K562 (cell line): ENCODE data around the gene PSMB2. TPM values are rescaled to one million over a fixed set of nuclear protein-coding genes. Genes with fewer than 3 reads are reported as not detected.

Experiments used
- DMBX1 ChIP-seq: fragments of 250-450 bp; sonication (Bioruptor Pico); IDR thresholded peaks from 2 replicates; pipeline ENCODE4 v1.8.0; 2022; ENCODE audit warnings: inconsistent platforms, mild to moderate bottlenecking, moderate library complexity, borderline replicate concordance
- ESRRB ChIP-seq: fragments of 250-450 bp; sonication (Bioruptor Pico); IDR thresholded peaks from 2 replicates; pipeline ENCODE4 v1.5.0; 2020; ENCODE audit warnings: mild to moderate bottlenecking, moderate library complexity, borderline replicate concordance
- HCFC1 ChIP-seq: IDR thresholded peaks from 2 replicates; pipeline ENCODE4 v1.6.1; 2012; ENCODE audit warnings: low read depth, low read length, improper control_type of control experiment
- HINFP ChIP-seq: fragments of 450-650 bp; conservative IDR thresholded peaks from 2 replicates; pipeline ENCODE4 v1.6.1; 2016; ENCODE audit warnings: missing genetic modification characterization, low read depth, mild to moderate bottlenecking, control low read depth, missing compliant biosample characterization
- MAFF ChIP-seq: IDR thresholded peaks from 2 replicates; pipeline ENCODE4 v1.6.1; 2012; ENCODE audit warnings: low read length, improper control_type of control experiment
- MYNN ChIP-seq, 2 experiments: sonication (generic); formaldehyde crosslinking in 1 of 2; IDR thresholded peaks; 2 replicates each; pipeline versions ENCODE4 v1.5.0 to v1.6.1; 2016 to 2020; ENCODE audit warnings: antibody characterized with exemption in 1 of 2, missing genetic modification reagents in 1 of 2
- NCOA6 ChIP-seq: fragments of 450-650 bp; IDR thresholded peaks from 2 replicates; pipeline ENCODE4 v1.6.1; 2017; ENCODE audit warnings: mild to moderate bottlenecking
- PRDM10 ChIP-seq: fragments of 450-650 bp; IDR thresholded peaks from 2 replicates; pipeline ENCODE4 v1.6.1; 2018; ENCODE audit not compliant: partially characterized antibody
- SIRT6 ChIP-seq: IDR thresholded peaks from one replicate; pipeline ENCODE4 v1.6.1; 2012; ENCODE audit warnings: low read depth, mild to moderate bottlenecking, control low read depth, inconsistent platforms, low read length, moderate library complexity
- SMAD4 ChIP-seq: fragments of 250-450 bp; sonication (Bioruptor Pico); conservative IDR thresholded peaks from 2 replicates; pipeline ENCODE4 v1.8.0; 2021; ENCODE audit warnings: inconsistent platforms, mild to moderate bottlenecking, moderate library complexity
- TAF7 ChIP-seq: fragments of 450-650 bp; IDR thresholded peaks from 2 replicates; pipeline ENCODE4 v1.6.1; 2016; ENCODE audit warnings: missing genetic modification characterization, missing compliant biosample characterization
- TRIM24 ChIP-seq, 2 experiments: fragments of 450-650 bp; IDR thresholded peaks; 2 replicates each; pipeline ENCODE4 v1.6.1; 2016
- ZBTB43 ChIP-seq: sonication (generic); formaldehyde crosslinking; IDR thresholded peaks from 2 replicates; pipeline ENCODE4 v1.8.0; 2023; ENCODE audit warnings: mild to moderate bottlenecking, missing genetic modification reagents
- ZBTB5 ChIP-seq: fragments of 450-650 bp; IDR thresholded peaks from 2 replicates; pipeline ENCODE4 v1.6.1; 2017; ENCODE audit warnings: antibody characterized with exemption
- ZKSCAN1 ChIP-seq: fragments of 150-350 bp; IDR thresholded peaks from 2 replicates; pipeline ENCODE4 v1.6.1; 2016; ENCODE audit warnings: low read depth, low read length
- ZNF175 ChIP-seq: fragments of 200-800 bp; sonication (Bioruptor generic); IDR thresholded peaks from 2 replicates; pipeline ENCODE4 v1.6.1; 2016; ENCODE audit warnings: low read depth, mild to moderate bottlenecking, missing genetic modification characterization, missing compliant biosample characterization
- ZNF780A ChIP-seq: fragments of 250-450 bp; sonication (Bioruptor Pico); IDR thresholded peaks from 2 replicates; pipeline ENCODE4 v1.5.0; 2021; ENCODE audit warnings: mild to moderate bottlenecking
- polyA plus RNA-seq, 8 experiments: library from polyadenylated mRNA; depleted of rRNA in 4 of 8; stranded (reverse) in 5 of 8; unstranded in 3 of 8; fragments of >200 nt; fragmentation: Nextera tagmentation in 2 of 8; fragmentation: Illumina TruSeq in 1 of 8; extraction: Ambion mirVana in 2 of 8; extraction: Trizol in 1 of 8; gene quantifications; 2 replicates each; pipeline versions ENCODE4 v1.2.1 to v1.2.3, GENCODE V29; 2011 to 2014; ENCODE audit warnings: inconsistent platforms in 1 of 8, missing spikeins in 1 of 8
- total RNA-seq, 7 experiments: library from RNA; depleted of rRNA in 6 of 7; stranded (reverse); fragments of >200 nt in 6 of 7; fragmentation: Illumina TruSeq in 2 of 7; extraction: Trizol in 2 of 7; gene quantifications; 2 replicates each; pipeline versions ENCODE4 v1.2.1 to v1.2.3, GENCODE V29; 2011 to 2021; ENCODE audit warnings: low replicate concordance in 1 of 7
- TF ChIP-seq, protein P1 (sequence below): sonication (generic); IDR thresholded peaks from 2 replicates; pipeline ENCODE4 v1.6.1; 2016

The PSMB2 gene
- total and polyA plus RNA-seq, 9 of the 15 experiments (the other 6 are each of a cell fraction or from before 2014, with no cell fraction given), result 71.7 to 543 (median 165) TPM

DNA sequence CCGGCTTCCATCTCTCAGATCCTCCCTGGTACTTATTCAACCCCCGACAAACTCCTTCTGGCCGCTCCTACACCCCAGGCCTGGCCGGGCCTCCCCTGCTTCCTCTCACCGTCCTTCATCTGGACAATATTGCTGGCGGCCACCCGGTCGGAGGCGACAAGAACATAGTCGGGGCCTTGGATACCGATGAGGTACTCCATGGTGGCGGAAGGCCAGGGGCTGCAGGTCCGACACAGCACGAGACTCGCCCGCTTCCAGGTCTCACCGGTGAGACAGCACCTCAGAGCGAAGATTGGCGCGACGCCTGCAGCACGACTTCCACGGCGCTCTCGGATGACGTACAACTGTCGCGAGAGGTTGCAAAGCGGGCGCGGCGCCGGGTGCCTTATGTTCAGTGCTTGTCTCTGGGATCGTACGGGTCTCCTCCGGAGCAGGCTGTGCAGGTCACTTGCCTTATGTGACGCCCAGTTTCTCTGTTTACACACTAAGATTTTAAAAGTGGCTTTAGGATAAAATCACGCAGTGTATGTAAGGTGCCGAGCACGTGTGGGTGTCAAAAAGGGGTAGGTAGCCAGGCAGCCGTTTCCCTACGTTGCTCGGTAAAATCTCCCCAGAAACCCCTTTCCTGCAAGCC is at the start of gene PSMB2 (continued):
- TF ChIP-seq, protein P1, sequence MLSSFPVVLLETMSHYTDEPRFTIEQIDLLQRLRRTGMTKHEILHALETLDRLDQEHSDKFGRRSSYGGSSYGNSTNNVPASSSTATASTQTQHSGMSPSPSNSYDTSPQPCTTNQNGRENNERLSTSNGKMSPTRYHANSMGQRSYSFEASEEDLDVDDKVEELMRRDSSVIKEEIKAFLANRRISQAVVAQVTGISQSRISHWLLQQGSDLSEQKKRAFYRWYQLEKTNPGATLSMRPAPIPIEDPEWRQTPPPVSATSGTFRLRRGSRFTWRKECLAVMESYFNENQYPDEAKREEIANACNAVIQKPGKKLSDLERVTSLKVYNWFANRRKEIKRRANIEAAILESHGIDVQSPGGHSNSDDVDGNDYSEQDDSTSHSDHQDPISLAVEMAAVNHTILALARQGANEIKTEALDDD, result peak; percentile 21; the same call in 1 of the 2 replicates
- no peak for TF ChIP-seq ZBTB5
- TF ChIP-seq TRIM24 (IDR thresholded peaks at IDR 0.05), result no peak
- TF ChIP-seq DMBX1, result no peak
- TF ChIP-seq ZBTB43 (CRISPR knock-in tag), result no peak
- TF ChIP-seq TAF7 (tag), result no peak; the same call in none of the 2 replicates
- TF ChIP-seq ZNF175 (CRISPR knock-in tag), result peak; percentile 66
- TF ChIP-seq ESRRB (CRISPR knock-in tag), result no peak
- no peak for TF ChIP-seq SIRT6
- TF ChIP-seq SMAD4 (CRISPR knock-in tag), result 0 out of 2 replicates have a peak, but pooled peaks have one; percentile 40
- no peak for TF ChIP-seq NCOA6
- TF ChIP-seq HINFP (tag), result no peak
- peak; percentile 89 for TF ChIP-seq HCFC1
- peak; percentile 33; the same call in 1 of the 2 replicates for TF ChIP-seq MAFF
- TF ChIP-seq ZKSCAN1, result peak; percentile 83; the same call in 1 of the 2 replicates
- TF ChIP-seq PRDM10, result no peak
- TF ChIP-seq ZNF780A (CRISPR knock-in tag), result no peak
- TF ChIP-seq MYNN (IDR thresholded peaks at IDR 0.05), result peak; percentile 39; the same call in 1 of the 2 replicates
- no peak for TF ChIP-seq MYNN (CRISPR knock-in tag; IDR thresholded peaks at IDR 0.05)
